GM19239 (cell line): ENCODE data around the gene B4GALT2.

Experiments
- DNase-seq: peaks from one replicate; pipeline ENCODE4 v3.0.0; 2011; ENCODE audit warnings: low spot score; ENCODE audit not compliant: insufficient read length
- FAIRE-seq: peaks from 2 replicates; lab custom pipeline; 2011; peaks lifted over from hg19 to GRCh38; lab: Jason Lieb, UNC

Gene B4GALT2

DNA sequence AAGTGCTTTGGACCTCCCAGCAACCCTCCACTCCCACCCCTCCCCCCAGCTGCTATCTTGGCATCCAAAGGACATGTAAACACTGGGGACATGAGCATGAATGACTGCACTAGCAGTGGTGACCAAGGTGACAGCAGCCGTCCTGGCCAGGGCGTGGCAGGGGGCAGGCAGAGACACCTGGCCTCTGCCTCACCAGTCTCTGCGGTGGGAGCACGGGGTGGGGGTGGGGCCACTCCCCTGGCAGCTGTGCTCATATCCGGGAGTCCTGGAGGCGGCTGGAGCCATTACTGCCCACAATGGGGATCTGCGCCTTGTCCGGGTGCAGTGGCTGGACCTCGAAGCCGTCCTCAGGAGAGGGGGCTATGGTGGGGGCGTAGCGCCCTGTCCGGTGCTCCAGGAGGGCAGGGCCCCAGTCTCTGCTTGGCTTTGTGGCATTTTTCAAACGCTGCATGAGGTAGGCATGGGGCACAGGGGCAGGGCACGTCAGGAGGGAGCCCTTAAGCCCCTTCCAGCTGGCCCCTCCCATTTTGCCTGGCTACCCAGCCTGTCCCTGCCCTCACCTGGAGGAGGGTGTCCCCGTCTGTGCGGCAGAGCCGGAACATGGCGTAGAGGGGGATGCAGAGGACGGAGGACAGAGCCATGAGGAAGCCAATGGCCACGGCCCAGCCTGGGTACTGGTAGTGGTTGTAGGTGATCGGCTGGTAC, 18.4 kb downstream of the B4GALT2 start:
- no peak for DNase-seq
- FAIRE-seq: no peak

DNA sequence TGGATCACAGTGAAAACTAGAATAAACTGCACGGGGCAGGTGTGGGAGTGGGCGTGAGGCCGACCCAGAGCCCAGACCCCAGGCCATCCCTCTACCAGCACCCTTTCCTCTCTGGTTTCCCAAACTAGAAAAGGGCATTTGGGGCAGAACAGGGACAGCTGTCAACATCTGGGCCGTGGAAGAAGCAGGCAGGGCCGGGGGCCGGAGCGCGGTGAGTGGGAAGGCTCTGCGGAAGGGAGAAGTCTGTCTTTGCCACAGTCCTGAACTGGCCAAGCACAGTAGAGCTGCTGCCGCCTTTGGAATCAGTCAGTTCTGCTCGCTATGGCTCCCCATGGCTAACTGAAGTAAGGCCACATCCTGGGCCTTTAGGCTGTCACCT, 19.0 kb downstream of the B4GALT2 start:
- DNase-seq (no peak), FAIRE-seq (no peak)

GRCh38 chr1:43999455-43999854, 20.4 kb downstream of the B4GALT2 start:
- DNase-seq (no peak), FAIRE-seq (no peak)

- DNase-seq (no peak), FAIRE-seq (no peak)
Measured at GRCh38 chr1:44000122-44000665, 21.2 kb downstream of the B4GALT2 start.

GRCh38 chr1:44002165-44002564, 23.2 kb downstream of the B4GALT2 start:
- FAIRE-seq (no peak), DNase-seq (no peak)

DNA sequence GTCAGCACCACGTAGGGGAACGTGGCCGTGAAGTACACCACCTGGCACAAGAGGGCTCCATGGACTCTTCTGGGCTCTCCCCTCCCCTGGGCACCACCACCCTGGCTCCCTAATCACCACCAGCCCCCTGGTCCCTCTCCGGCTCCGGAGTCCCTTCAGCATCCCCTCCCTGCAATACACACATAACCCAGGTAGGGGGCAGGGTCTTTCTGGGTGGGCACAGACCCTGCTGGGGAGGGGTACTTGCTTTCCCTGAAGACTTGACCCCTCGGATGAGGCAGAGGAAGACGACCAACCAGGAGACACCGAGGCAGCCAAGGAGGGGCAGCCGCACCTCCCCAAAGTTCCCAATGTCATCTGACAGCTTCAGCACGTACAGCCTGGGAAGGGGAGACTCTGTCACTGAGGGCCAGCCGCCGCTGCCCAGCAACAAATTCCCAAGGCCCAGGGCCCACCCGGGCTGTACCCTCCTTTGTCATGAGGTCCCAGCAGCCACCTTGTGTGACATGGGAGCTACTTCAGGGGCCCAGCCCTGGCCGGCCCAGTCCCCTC, 23.7 kb downstream of the B4GALT2 start:
- DNase-seq (no peak), FAIRE-seq (no peak)

DNA sequence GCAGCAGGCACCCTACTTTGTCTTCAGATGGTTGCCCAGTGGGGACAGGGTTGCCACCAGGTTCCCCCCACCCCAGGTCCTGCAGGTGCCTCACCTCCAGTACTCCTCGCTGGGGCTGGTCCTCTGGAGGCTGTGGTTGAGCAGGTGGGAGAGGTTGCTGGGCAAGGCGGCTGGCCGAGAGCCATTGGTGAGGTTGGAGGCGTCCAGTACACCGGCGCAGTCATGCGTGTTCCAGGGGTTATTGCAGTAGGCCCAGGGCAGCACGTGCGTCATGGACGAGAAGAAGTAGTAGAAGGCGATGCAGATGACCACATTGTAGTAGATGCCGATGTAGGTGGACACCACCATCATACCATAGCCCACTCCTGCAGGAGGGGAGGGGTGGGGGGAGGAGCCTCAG, 29.2 kb downstream of the B4GALT2 start:
- DNase-seq (no peak), FAIRE-seq (no peak)

- DNase-seq (no peak), FAIRE-seq (no peak)
Measured at GRCh38 chr1:44010935-44011471, 32.0 kb downstream of the B4GALT2 start.

- DNase-seq: no peak
- no peak for FAIRE-seq
Measured at GRCh38 chr1:44012404-44012803, 33.4 kb downstream of the B4GALT2 start.

DNA sequence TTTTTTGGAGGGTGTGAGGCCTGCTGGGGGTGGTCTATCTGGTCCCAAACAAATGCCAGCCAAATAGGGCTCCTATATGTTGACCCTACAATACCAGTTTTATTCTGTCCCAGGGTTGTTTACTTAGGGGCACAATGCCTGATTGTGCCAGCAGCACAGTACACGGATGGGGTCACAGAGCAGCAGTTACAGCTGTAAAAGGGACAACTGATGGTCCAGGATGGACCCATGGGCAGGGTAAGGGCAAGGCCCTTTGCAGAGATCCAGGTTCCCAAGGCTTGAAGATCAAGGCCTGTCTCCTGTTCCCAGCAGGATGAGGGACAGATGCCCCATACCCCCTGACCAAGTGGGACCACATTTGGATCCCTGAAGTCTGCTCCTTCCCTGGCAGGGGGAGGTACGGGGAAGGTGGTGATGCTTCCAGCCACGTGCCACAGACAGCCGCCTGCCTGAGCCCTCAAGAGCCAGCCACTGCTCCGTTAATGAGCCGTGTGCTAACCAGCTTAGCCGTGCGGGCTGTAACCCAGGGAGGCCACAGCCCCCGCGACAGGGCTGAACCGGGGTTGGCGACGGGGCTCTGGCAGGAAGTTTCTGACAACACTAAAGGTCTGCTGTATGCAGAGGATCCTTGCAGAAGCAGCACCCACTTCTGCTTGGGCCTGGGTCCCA, 34.1 kb downstream of the B4GALT2 start:
- DNase-seq (no peak), FAIRE-seq (no peak)

GRCh38 chr1:44013949-44014348, 34.9 kb downstream of the B4GALT2 start:
- FAIRE-seq: no peak
- DNase-seq: no peak

- DNase-seq: no peak
- no peak for FAIRE-seq
Measured at GRCh38 chr1:44014365-44015104, 35.5 kb downstream of the B4GALT2 start.

DNA sequence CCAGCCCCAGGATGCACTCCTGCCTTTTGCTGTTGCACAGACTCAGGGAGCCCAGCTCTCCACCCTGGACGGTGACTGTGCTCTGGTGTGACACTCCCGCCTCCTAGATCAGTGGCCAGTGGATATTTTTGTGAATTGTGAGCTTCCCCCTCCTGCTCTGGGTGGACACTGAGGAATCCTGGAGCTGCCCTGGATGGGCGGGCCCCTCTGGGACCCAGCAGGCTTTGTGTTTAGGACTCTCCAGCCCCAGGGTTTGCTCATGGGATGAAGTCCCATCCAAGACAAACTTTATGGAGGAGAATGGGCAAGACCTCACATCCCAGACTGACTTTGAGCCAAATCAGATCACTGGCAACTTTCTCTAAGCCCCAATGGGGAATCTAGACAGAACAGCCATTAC, 36.2 kb downstream of the B4GALT2 start:
- FAIRE-seq: no peak
- DNase-seq: no peak

DNA sequence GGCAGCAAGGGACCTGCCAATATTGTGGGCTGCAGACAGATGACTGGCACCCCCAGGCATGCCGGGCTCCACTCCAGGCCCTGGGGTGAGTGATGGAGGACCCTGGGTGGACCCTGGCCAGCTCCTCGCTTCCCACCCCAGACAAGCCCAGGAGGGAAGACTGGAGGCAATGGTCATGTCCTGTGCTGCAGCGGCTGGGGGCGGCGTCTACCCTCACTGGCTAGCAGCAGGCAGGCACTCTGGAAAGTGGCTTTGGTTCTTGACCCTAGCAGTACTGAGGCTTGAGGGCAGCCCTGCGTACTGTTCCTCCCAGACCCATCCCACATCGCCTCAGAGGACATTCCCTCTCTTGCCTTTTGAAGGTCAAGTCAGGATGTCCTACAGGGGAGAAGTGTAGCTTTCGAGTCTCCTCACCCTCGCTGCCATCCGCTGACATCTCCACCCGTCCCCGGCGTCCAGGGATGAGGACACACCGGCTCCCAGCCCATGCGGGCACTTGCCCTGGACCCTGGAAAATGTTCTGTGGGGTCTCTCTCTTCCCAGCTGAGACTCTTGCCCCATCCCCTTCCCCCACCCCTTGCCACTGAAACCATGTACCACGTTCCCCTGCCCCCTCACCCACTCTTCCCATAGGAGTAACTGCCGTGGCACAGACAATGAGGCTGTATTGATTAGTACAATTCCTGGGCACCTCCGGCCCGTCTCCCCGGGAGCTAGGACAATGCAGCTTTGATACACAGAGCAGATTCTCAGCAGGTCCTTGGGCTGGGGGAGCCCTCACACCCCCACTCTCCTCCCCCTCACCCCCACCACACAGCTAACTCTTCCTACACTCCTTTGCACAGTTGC, 37.3 kb downstream of the B4GALT2 start:
- DNase-seq (no peak), FAIRE-seq (no peak)

DNA sequence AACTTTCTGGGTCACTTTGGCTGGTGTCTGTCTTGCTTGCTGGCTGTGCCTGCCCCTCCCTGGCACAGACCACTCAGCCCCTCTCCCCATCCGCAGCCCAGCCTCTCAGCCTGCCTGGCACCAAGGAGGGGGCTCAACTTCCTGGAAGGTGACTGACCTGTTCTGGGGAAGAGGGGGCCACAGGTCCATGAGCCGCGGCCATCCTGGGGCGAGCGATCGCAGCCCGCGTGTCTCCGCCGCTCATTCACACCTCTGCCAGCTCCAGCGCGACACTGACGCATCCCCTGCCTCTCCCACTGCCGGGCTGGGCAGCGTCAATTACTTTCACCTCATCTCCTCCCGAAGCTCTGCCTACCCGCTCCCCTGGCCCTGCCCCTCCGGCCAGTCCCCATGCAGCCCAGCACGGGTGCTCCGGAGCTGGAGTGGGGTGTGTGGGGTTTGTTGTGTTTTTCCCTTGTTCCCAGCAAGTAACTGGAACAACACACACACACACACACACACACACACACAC, 37.9 kb downstream of the B4GALT2 start:
- no peak for FAIRE-seq
- no peak for DNase-seq

- DNase-seq (no peak), FAIRE-seq (no peak)
Measured at GRCh38 chr1:44019466-44019948, 40.5 kb downstream of the B4GALT2 start.

DNA sequence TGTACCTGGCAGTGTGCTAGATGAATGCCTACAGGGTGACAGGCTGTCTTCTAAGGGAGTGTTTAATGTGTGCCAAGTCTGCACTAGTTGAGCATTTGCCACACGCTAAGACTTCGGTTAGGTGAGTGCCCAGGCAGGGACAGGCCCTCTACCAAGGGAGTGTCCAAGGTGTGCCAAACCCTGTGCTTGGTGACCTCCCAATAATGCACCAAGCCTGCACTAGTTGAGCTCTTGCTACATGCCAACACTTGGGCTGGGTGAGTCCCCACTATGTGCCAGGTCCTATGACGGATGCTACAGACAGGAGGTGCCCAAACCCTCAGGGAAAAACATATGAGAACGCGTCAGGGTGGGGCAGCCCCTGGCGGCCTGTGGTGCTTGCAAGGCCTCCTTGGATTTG, 41.5 kb downstream of the B4GALT2 start:
- DNase-seq: no peak
- no peak for FAIRE-seq

- DNase-seq (no peak), FAIRE-seq (no peak)
Measured at GRCh38 chr1:44021156-44021555, 42.1 kb downstream of the B4GALT2 start.

DNA sequence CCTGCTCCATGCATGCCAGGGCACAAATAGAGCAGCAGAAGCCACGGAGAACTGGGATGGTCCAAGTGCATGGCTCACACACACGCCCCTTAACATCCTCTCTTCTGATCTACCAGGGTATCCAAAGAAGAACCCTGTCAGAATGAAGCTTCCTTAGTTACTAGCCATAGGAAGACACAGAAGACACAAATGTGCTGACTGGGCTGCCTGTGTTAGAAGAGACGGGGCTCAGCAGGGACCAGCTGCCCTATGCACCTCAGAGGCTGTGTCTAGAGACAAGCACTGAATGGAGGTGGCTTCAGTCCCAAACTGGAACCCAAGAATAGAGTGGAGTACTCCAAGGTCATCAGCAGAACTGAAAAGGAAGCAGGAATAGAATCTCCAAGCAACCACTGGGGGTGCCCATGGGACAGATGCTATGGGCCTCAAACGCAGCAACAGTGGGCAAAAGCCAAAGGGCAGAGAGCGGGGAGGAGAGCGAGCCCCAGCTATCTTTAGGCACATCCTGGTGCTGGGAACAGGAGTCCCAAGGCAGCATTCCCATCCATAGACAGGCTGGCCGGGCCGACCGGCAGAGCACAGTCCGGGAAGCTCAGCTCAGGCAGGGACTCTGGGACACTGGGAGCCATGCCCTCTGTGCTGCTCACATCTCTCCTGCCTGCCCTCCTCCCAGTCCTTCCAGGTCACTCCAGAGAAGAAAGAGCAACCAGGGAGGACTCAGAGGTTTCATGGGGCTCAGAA, 42.7 kb downstream of the B4GALT2 start:
- DNase-seq (no peak), FAIRE-seq (no peak)
